Measurements from ENCODE around the gene FBXW12.

Gene FBXW12

DNA sequence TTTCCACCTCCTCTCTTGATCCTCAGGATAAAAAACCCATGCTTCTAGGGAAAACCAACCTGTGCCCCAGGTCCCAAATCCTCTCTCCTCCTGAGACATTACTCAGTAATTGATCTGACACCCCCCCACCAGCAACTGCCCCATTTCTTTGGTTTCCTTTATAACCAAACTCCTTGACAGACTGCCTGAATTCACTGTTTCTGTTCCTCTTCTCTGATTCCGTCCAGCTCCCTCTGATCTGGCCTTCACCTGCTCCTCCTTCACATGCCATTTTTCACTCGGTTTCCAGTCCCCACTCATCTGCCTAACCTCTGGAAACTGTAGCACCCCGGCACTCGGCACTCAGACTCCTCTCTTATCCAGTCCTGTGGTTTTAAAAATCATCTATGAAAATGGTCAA is 65.8 kb downstream of the FBXW12 start:
- no peak for DNase-seq

DNA sequence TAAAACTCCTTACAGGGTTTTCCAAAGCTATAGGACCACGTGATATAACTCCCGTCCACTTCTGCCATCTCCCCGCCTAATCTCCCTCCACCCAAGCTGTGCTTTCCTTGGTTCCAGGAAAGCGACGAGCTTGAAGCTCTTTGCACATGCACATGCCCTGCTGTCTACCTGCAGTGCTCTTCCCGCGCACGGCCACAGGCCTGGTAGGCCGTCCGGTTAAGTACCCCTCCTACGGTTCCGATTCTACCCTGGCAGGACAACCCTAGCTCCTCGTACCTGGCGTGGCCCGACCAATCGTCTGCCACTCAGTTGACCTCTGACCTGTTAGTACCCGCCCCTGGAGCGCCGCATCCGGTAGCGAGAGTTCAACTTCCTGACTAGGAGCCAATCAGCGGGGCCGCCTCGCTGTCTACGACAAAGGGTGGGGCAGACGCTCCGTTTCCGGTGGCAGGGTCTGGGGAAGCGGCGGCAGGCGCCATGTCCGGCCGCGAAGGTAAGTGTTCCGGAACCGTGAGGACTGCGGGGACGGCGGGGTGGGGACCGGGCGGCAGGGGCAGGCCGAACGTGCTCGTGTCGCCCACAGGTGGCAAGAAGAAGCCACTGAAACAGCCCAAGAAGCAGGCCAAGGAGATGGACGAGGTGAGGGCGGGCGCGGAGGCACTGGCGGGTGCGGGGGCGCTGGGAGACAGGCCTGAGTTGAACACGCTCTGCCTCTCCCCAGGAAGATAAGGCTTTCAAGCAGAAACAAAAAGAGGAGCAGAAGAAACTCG is 68.0 kb downstream of the FBXW12 start, which contains the start of the genes CCDC51 and TMA7:
TSS of gene CCDC51 (minus strand) at position 300 of the 770 bp plus-strand sequence. CDS start 4,991 bp downstream, outside the sequence.
TSS of gene TMA7 (plus strand) at position 438 of the 770 bp plus-strand sequence. CDS start at position 478, 40 bp downstream.
- peak; percentile 83 for DNase-seq

DNA sequence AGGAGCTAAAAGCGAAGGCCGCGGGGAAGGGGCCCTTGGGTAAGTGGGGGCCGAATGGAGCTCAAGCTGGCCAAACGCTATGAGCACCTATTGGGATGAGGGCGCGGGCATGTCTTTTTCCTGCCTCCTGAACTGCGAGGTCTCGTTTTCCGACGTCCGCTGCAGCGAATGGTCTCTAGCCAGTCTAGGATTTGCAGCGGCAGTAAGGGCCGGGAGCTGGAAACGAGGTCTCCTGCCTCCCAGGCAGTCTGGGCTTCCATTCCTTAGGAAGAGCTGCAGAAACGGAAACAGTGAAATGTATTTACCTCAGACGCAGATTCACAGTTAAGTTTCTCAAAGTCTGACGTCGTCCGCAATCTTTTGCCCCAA is 68.6 kb downstream of the FBXW12 start:
- no peak for DNase-seq

GRCh38 chr3:48441940-48442339 is 69.9 kb downstream of the FBXW12 start:
- DNase-seq = no peak
